IPS-11a (cell line): Measurements from ENCODE around the gene CA10.

Source experiments
- H3K4me3 ChIP-seq: one replicate; pipeline ENCODE4 v1.5.1; 2013; ENCODE audit warnings: low read depth, low read length, control low read depth

CA10 gene

GRCh38 chr17:51820252-51820651 is 338.3 kb downstream of the CA10 start:
- no peak overlapping the region for H3K4me3 ChIP-seq

- H3K4me3 ChIP-seq, result no peak overlapping the region
Measured at GRCh38 chr17:51819341-51820219, 338.9 kb downstream of the CA10 start.

GRCh38 chr17:51818777-51819176 is 339.7 kb downstream of the CA10 start:
- H3K4me3 ChIP-seq, result no peak overlapping the region

GRCh38 chr17:51817955-51818354 is 340.6 kb downstream of the CA10 start:
- H3K4me3 ChIP-seq, result no peak overlapping the region

- H3K4me3 ChIP-seq, result no peak overlapping the region
Measured at GRCh38 chr17:51817117-51817516, 341.4 kb downstream of the CA10 start.

GRCh38 chr17:51815097-51815496 is 343.4 kb downstream of the CA10 start:
- H3K4me3 ChIP-seq, result no peak overlapping the region

GRCh38 chr17:51814521-51814920 is 344.0 kb downstream of the CA10 start:
- no peak overlapping the region for H3K4me3 ChIP-seq

- no peak overlapping the region for H3K4me3 ChIP-seq
Measured at GRCh38 chr17:51813784-51814174, 344.7 kb downstream of the CA10 start.

- no peak overlapping the region for H3K4me3 ChIP-seq
Measured at GRCh38 chr17:51813140-51813783, 345.3 kb downstream of the CA10 start.

- H3K4me3 ChIP-seq, result no peak overlapping the region
Measured at GRCh38 chr17:51807460-51807859, 351.1 kb downstream of the CA10 start.

GRCh38 chr17:51805765-51806164 is 352.7 kb downstream of the CA10 start:
- H3K4me3 ChIP-seq, result no peak overlapping the region

- no peak overlapping the region for H3K4me3 ChIP-seq
Measured at GRCh38 chr17:51805185-51805584, 353.3 kb downstream of the CA10 start.

GRCh38 chr17:51803161-51803560 is 355.4 kb downstream of the CA10 start:
- no peak overlapping the region for H3K4me3 ChIP-seq

- no peak overlapping the region for H3K4me3 ChIP-seq
Measured at GRCh38 chr17:51802544-51802943, 356.0 kb downstream of the CA10 start.

GRCh38 chr17:51801626-51802025 is 356.9 kb downstream of the CA10 start:
- H3K4me3 ChIP-seq, result no peak overlapping the region

- H3K4me3 ChIP-seq, result no peak overlapping the region
Measured at GRCh38 chr17:51799981-51800380, 358.5 kb downstream of the CA10 start.

- H3K4me3 ChIP-seq, result no peak overlapping the region
Measured at GRCh38 chr17:51799240-51799639, 359.3 kb downstream of the CA10 start.

GRCh38 chr17:51797150-51797549 is 361.4 kb downstream of the CA10 start:
- no peak overlapping the region for H3K4me3 ChIP-seq

- H3K4me3 ChIP-seq, result no peak overlapping the region
Measured at GRCh38 chr17:51796026-51796425, 362.5 kb downstream of the CA10 start.

GRCh38 chr17:51795401-51795800 is 363.1 kb downstream of the CA10 start:
- H3K4me3 ChIP-seq, result no peak overlapping the region

- no peak overlapping the region for H3K4me3 ChIP-seq
Measured at GRCh38 chr17:51794466-51794865, 364.0 kb downstream of the CA10 start.

GRCh38 chr17:51793686-51794085 is 364.8 kb downstream of the CA10 start:
- H3K4me3 ChIP-seq, result no peak overlapping the region
